ENCODE measurements around the gene TC2N. TPM values are rescaled to one million over a fixed set of nuclear protein-coding genes. Genes with fewer than 3 reads are reported as not detected.

Gene TC2N
- total RNA-seq, 2 experiments from 2014 or later = 48.8 to 49.3 TPM

DNA sequence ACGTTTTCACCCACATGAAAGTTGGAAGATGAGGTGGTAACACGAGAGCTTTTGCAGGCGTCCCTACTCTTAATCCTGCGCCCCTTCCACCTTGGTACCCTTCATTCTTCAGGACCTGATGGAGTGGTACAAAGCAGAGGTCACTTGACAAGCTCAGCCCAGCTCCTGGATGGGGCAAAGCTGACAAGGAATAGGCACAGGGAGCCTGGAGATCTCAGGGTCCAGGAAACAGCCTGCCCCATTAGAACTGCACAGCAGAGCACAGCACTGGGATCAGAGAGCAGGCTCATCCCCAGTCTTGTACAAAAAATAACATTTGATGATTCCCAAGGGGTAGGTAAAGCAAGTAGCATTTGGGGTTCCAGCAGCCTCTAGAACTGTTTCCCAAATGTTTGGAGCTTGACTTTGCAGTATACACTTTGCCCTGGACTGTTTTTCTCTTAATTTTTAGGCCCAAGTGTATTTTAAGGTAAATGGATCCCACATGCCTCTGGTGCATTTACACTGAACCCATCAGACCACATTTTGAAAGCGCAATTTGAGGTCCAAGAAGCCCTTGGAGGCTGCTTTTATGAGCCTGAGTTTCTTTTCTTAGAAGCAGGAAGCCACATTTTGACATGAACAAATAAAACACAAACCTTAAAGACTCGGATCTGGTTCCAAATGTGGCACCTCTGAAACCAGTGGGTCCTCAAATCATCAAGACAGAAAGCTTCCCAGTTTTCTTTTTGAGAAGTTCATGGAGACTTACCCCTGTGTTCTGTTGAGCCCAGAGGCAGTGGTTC, 633 bp downstream of the TC2N start:
- Mint-ChIP-seq H3K4me1 (peaks cover 91% of the 10 kb centered on the region), H3K36me3 (ENCODE audit: low read depth) (peaks cover 3% of the 10 kb centered on the region), H3K27me3 (no peaks in the 10 kb centered on the region), H3K9me3 (ENCODE audit: low read depth) (no peaks in the 10 kb centered on the region), H3K27ac (peak overlapping the region; percentile 97), H3K4me3 (peak overlapping the region; percentile 84)
- POLR2A ChIA-PET = interaction anchor here (0.6 to 0.7 kb wide), 2 partner anchors 16 to 456 kb away, joined by 3 read pairs; no protein-coding TSS in a partner anchor
- intact Hi-C loops (cut with DNase I, micrococcal nuclease) = loop anchor here (2.0 to 10.0 kb wide), 6 partner anchors 30 to 802 kb away; partner anchors contain the start of gene RPS6KA5 (in 1 of the 2)
- CTCF ChIA-PET = interaction anchor here (1.4 kb wide), 2 partner anchors 24 to 31 kb away, joined by 3 to 5 read pairs; no protein-coding TSS in a partner anchor
- DNase-seq = no peak
- peak; percentile 5 for ATAC-seq

DNA sequence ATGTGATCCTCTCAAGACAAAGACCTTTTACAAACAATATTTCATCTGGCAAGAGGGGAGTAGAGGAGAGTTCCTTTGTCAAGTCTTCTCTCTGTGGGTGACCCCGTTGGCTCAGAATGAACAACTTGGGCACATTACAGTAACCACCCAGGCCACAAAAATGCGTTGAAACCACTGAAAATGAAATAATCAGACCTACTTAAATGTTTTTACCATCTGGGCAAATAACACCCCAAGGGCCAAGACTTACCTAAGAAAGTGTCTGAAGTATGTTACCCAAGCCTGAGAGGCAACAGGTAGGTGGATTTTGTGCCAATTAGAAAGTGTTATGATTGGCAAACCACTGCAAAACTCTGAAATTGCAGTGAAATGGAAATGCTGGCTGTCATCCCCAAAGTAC, 1.3 kb downstream of the TC2N start:
- intact Hi-C loops (cut with DNase I, micrococcal nuclease) = loop anchor here (2.0 to 10.0 kb wide), 6 partner anchors 29 to 801 kb away; partner anchors contain the start of gene RPS6KA5 (in 1 of the 2)

GRCh38 chr14:91862417-91862816, 4.9 kb downstream of the TC2N start:
- DNase-seq = peak; percentile 38
- Mint-ChIP-seq H3K9me3 (ENCODE audit: low read depth) (no peaks in the 10 kb centered on the region), H3K4me3 (peak overlapping the region; percentile 69), H3K27me3 (no peaks in the 10 kb centered on the region), H3K4me1 (peaks cover 87% of the 10 kb centered on the region), H3K36me3 (ENCODE audit: low read depth) (peaks cover 15% of the 10 kb centered on the region), H3K27ac (peak overlapping the region; percentile 96)
- ChIA-PET POLR2A (no interaction called here), CTCF (interaction anchor here (1.0 to 2.1 kb wide), 6 partner anchors 9 to 134 kb away, joined by 3 to 7 read pairs (median 6); no protein-coding TSS in a partner anchor)
- no peak for ATAC-seq
- intact Hi-C loops (cut with DNase I, micrococcal nuclease) = loop anchor here (10.0 kb wide), 4 partner anchors 538 to 798 kb away; partner anchors contain the start of gene RPS6KA5 (in 1 of the 2)

More for the DNA sequence above, 1.3 kb downstream of the TC2N start:
- peaks cover 6% of the 10 kb centered on the region for H3K36me3 Mint-ChIP-seq (ENCODE audit: low read depth)
- H3K27me3 Mint-ChIP-seq = no peaks in the 10 kb centered on the region
- H3K9me3 Mint-ChIP-seq (ENCODE audit: low read depth) = no peaks in the 10 kb centered on the region
- DNase-seq (peak; percentile 66), ATAC-seq (peak; percentile 20)
- peak overlapping the region; percentile 97 for H3K27ac Mint-ChIP-seq
- peaks cover 91% of the 10 kb centered on the region for H3K4me1 Mint-ChIP-seq
- ChIA-PET POLR2A (no interaction called here), CTCF (interaction anchor here (1.4 kb wide), 2 partner anchors 23 to 30 kb away, joined by 3 to 5 read pairs; no protein-coding TSS in a partner anchor)
- peak overlapping the region; percentile 84 for H3K4me3 Mint-ChIP-seq

GRCh38 chr14:91861091-91861490, 6.2 kb downstream of the TC2N start:
- peak overlapping the region; percentile 92 for H3K27ac Mint-ChIP-seq
- H3K4me1 Mint-ChIP-seq = peaks cover 86% of the 10 kb centered on the region
- intact Hi-C loops (cut with DNase I, micrococcal nuclease) = loop anchor here (10.0 kb wide), 4 partner anchors 536 to 796 kb away; partner anchors contain the start of gene RPS6KA5 (in 1 of the 2)
- peaks cover 15% of the 10 kb centered on the region for H3K36me3 Mint-ChIP-seq (ENCODE audit: low read depth)
- CTCF ChIA-PET = interaction anchor here (0.8 to 1.4 kb wide), 2 partner anchors 12 to 14 kb away, joined by 3 to 7 read pairs; no protein-coding TSS in a partner anchor
- H3K9me3 Mint-ChIP-seq (ENCODE audit: low read depth) = no peaks in the 10 kb centered on the region
- ATAC-seq = no peak
- no peak for DNase-seq
- POLR2A ChIA-PET = interaction anchor here (0.6 kb wide), 1 partner anchor 50 kb away, joined by 4 read pairs; no protein-coding TSS in a partner anchor
- H3K4me3 Mint-ChIP-seq = peak overlapping the region; percentile 67
- H3K27me3 Mint-ChIP-seq = no peaks in the 10 kb centered on the region

DNA sequence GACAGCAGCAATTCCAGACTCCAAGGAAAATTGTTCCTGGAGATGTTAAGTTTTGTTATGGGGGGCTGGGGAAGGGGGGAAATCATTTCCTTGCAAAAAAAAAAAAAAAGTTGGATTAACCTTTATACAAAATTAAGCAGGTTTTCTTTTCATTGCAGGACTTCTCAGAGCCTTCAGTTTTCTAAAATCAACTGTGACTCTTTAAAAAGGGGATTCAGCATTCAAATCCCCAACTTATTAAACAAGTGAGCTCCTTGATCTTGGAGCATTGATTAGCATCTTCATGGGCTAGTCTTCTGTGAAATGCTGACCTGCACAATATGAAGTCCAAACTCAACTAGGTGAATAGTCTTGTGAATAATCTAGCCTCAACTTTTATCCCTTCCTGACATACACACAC, 7.1 kb downstream of the TC2N start:
- intact Hi-C loops (cut with DNase I, micrococcal nuclease) = loop anchor here (10.0 kb wide), 4 partner anchors 535 to 795 kb away; partner anchors contain the start of gene RPS6KA5 (in 1 of the 2)

GRCh38 chr14:91858536-91859275, 8.6 kb downstream of the TC2N start:
- intact Hi-C loops (cut with DNase I, micrococcal nuclease) = loop anchor here in 1 of 2 experiments (1.0 kb wide), 1 partner anchor 22 kb away; no protein-coding TSS in a partner anchor
- CTCF ChIA-PET = interaction anchor here (0.6 to 2.3 kb wide), 7 partner anchors 16 to 83 kb away, joined by 3 to 9 read pairs (median 4); no protein-coding TSS in a partner anchor
- H3K27me3 Mint-ChIP-seq = no peaks in the 10 kb centered on the region

More for the DNA sequence above, 7.1 kb downstream of the TC2N start:
- ChIA-PET POLR2A (interaction anchor here (0.6 kb wide), 1 partner anchor 192 kb away, joined by 5 read pairs; no protein-coding TSS in a partner anchor), CTCF (interaction anchor here (0.6 to 2.3 kb wide), 4 partner anchors 14 to 69 kb away, joined by 3 to 9 read pairs (median 5); no protein-coding TSS in a partner anchor)
- Mint-ChIP-seq H3K4me3 (no peak overlapping the region), H3K27me3 (no peaks in the 10 kb centered on the region), H3K4me1 (peaks cover 91% of the 10 kb centered on the region), H3K9me3 (ENCODE audit: low read depth) (no peaks in the 10 kb centered on the region), H3K27ac (peak overlapping the region; percentile 92), H3K36me3 (ENCODE audit: low read depth) (peaks cover 20% of the 10 kb centered on the region)
- no peak for ATAC-seq
- no peak for DNase-seq

GRCh38 chr14:91857614-91858013, 9.7 kb downstream of the TC2N start:
- Mint-ChIP-seq H3K4me1 (peaks cover 89% of the 10 kb centered on the region), H3K27ac (no peak overlapping the region), H3K27me3 (no peaks in the 10 kb centered on the region), H3K4me3 (no peak overlapping the region), H3K36me3 (ENCODE audit: low read depth) (peaks cover 17% of the 10 kb centered on the region), H3K9me3 (ENCODE audit: low read depth) (no peaks in the 10 kb centered on the region)
- DNase-seq = no peak
- POLR2A ChIA-PET = no interaction called here
- CTCF ChIA-PET = no interaction called here
- ATAC-seq = no peak
- intact Hi-C loops (cut with DNase I, micrococcal nuclease) = loop anchor here in 1 of 2 experiments (1.0 kb wide), 1 partner anchor 21 kb away; no protein-coding TSS in a partner anchor

More at GRCh38 chr14:91858536-91859275, 8.6 kb downstream of the TC2N start:
- Mint-ChIP-seq H3K4me3 (peak overlapping the region; percentile 9), H3K9me3 (ENCODE audit: low read depth) (no peaks in the 10 kb centered on the region), H3K27ac (peak overlapping the region; percentile 86), H3K4me1 (peaks cover 91% of the 10 kb centered on the region), H3K36me3 (ENCODE audit: low read depth) (peaks cover 20% of the 10 kb centered on the region)
- POLR2A ChIA-PET = no interaction called here
- ATAC-seq (peak; percentile 75), DNase-seq (peak; percentile 58)

GRCh38 chr14:91854327-91854934, 12.9 kb downstream of the TC2N start:
- ChIA-PET CTCF (interaction anchor here (1.3 kb wide), 1 partner anchor 9 kb away, joined by 3 read pairs; no protein-coding TSS in a partner anchor), POLR2A (no interaction called here)
- Mint-ChIP-seq H3K27ac (peak overlapping the region; percentile 68), H3K4me1 (peaks cover 74% of the 10 kb centered on the region), H3K36me3 (ENCODE audit: low read depth) (peaks cover 7% of the 10 kb centered on the region), H3K4me3 (no peak overlapping the region), H3K9me3 (ENCODE audit: low read depth) (no peaks in the 10 kb centered on the region), H3K27me3 (no peaks in the 10 kb centered on the region)
- DNase-seq (no peak), ATAC-seq (no peak)
- intact Hi-C loops (cut with DNase I, micrococcal nuclease) = no loop called here

- POLR2A ChIA-PET = no interaction called here
- CTCF ChIA-PET = interaction anchor here (1.0 kb wide), 1 partner anchor 12 kb away, joined by 4 read pairs; no protein-coding TSS in a partner anchor
- peaks cover 61% of the 10 kb centered on the region for H3K4me1 Mint-ChIP-seq
- no peak overlapping the region for H3K27ac Mint-ChIP-seq
- H3K4me3 Mint-ChIP-seq = no peak overlapping the region
- no peak for DNase-seq
- H3K27me3 Mint-ChIP-seq = no peaks in the 10 kb centered on the region
- ATAC-seq = no peak
- intact Hi-C loops (cut with DNase I, micrococcal nuclease) = no loop called here
- H3K36me3 Mint-ChIP-seq (ENCODE audit: low read depth) = peaks cover 9% of the 10 kb centered on the region
- H3K9me3 Mint-ChIP-seq (ENCODE audit: low read depth) = no peaks in the 10 kb centered on the region
Observed at GRCh38 chr14:91851563-91851962, 15.8 kb downstream of the TC2N start.

DNA sequence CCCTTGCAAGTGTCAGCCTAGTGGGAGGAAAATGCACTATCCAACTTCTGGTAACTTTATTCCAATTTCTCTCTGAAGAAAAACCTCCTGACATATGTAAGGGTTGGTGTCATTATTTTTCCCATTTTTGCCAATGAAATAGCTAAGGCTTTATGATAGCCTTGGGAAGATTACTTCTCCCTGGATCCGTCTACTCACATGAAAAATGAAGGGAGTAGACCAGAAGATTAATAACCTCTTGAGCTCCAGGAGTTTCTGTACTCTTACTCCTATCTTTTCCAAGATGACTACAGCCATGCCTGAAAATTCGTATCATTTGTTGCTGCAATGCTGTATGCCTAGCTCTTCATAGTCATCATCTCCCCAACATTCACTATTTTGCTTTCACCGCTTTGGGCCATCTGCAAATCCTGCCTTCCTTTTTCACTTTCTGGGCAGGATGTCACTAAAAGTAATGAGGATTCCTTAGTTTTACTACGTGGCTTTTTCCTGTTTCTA, 18.8 kb downstream of the TC2N start:
- Mint-ChIP-seq H3K27ac (no peak overlapping the region), H3K27me3 (no peaks in the 10 kb centered on the region), H3K36me3 (ENCODE audit: low read depth) (peaks cover 12% of the 10 kb centered on the region), H3K4me3 (no peak overlapping the region), H3K9me3 (ENCODE audit: low read depth) (no peaks in the 10 kb centered on the region), H3K4me1 (peaks cover 46% of the 10 kb centered on the region)
- CTCF ChIA-PET = interaction anchor here (0.7 kb wide), 1 partner anchor 68 kb away, joined by 4 read pairs; no protein-coding TSS in a partner anchor
- POLR2A ChIA-PET = no interaction called here
- ATAC-seq = no peak
- intact Hi-C loops (cut with DNase I, micrococcal nuclease) = no loop called here
- no peak for DNase-seq

Data from activated CD4-positive, alpha-beta T cell treated with anti-CD3 and anti-CD28 coated beads for 36 hours (primary cell).